Measurements from ENCODE around the gene ARG2. TPM values are rescaled to one million over a fixed set of nuclear protein-coding genes. Genes with fewer than 3 reads are reported as not detected.
"Not testable (repeated sequence)": the region's sequence is repeated elsewhere in the genome, so short reads cannot be mapped to it uniquely, and the experiment has no call there.

Gene ARG2
- total RNA-seq, 1 donor from 2014 or later, result 78.7 TPM

DNA sequence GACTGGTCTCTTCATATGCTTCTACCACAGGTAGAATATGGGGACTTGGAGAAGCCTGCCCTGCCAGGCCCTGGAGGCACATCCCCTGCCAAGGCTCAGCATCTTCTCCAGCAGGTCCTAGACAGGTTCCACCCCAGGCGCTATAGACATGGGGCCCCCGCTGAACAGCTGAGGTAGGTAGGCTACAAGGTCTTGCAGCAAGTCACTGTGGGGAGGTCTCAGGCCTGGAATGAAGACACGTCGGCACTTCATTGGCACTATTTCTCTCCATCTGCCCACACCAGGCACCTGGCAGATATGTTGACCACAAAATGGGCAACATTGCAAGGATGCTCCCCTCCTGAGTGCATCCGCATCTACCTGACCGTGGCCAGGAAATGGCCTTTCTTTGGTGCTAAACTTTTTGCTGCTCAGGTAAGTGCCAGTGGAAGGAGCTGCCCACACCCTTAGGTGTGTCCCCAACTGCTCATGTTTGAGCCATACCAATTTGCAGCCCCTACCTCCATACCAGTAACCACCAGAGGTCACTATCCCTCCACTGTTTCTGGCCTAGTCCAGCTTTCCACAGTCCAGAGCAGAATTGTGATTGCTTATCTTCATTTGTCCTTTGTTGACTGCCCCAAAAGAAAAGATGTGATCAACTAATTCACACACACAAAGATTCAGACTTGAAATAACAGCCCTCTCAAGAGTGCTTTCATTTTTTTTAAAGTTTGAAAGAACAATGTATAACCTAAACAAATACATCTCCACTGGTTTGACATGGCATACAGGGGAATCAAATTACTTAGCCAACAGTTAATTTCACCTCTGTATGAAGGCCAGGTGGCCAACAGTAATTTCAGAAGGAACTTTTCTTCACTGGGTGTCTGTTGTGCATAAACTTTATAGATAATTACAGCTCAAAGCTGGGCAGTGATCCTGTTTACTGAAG lies 35.7 kb upstream of the ARG2 start:
- Mint-ChIP-seq H3K4me1 (ENCODE audit: low read depth, unreplicated experiment) (peaks cover 1% of the 10 kb centered on the region), H3K27ac (ENCODE audit: unreplicated experiment) (no peak overlapping the region), H3K4me3 (ENCODE audit: unreplicated experiment) (no peak overlapping the region), H3K36me3 (ENCODE audit: unreplicated experiment) (no peaks in the 10 kb centered on the region), H3K9me3 (ENCODE audit: unreplicated experiment) (peaks cover 2% of the 10 kb centered on the region), H3K27me3 (ENCODE audit: unreplicated experiment) (no peaks in the 10 kb centered on the region)
- DNase-seq, result peak; percentile 47
- TF ChIP-seq, protein P1, sequence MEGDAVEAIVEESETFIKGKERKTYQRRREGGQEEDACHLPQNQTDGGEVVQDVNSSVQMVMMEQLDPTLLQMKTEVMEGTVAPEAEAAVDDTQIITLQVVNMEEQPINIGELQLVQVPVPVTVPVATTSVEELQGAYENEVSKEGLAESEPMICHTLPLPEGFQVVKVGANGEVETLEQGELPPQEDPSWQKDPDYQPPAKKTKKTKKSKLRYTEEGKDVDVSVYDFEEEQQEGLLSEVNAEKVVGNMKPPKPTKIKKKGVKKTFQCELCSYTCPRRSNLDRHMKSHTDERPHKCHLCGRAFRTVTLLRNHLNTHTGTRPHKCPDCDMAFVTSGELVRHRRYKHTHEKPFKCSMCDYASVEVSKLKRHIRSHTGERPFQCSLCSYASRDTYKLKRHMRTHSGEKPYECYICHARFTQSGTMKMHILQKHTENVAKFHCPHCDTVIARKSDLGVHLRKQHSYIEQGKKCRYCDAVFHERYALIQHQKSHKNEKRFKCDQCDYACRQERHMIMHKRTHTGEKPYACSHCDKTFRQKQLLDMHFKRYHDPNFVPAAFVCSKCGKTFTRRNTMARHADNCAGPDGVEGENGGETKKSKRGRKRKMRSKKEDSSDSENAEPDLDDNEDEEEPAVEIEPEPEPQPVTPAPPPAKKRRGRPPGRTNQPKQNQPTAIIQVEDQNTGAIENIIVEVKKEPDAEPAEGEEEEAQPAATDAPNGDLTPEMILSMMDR (IDR thresholded peaks at IDR 0.05; ENCODE audit: partially characterized antibody, unreplicated experiment), result peak; percentile 67

DNA sequence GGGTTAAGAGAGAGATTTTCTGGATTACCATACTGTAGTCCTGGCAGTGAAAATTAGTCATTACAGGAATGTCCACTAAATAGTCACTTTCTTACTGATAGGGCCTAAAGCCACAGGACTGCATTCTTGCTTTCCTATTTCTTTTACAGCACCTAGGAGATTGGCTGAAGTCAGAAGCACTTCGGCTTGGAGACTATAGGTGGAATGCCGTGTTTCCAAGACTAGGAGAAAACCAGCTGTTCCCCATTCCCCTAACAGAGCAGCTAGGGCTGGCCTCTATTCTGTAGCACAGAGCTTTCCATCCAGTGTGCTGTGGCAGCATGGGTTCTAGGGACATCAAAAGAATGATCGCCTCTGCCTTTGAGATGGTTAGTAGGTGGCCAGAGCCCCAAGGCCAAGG lies 34.7 kb upstream of the ARG2 start:
- Mint-ChIP-seq H3K4me1 (ENCODE audit: low read depth, unreplicated experiment) (peaks cover 1% of the 10 kb centered on the region), H3K36me3 (ENCODE audit: unreplicated experiment) (no peaks in the 10 kb centered on the region), H3K4me3 (ENCODE audit: unreplicated experiment) (no peak overlapping the region), H3K9me3 (ENCODE audit: unreplicated experiment) (no peaks in the 10 kb centered on the region), H3K27ac (ENCODE audit: unreplicated experiment) (no peak overlapping the region), H3K27me3 (ENCODE audit: unreplicated experiment) (no peaks in the 10 kb centered on the region)
- TF ChIP-seq, protein P1 (IDR thresholded peaks at IDR 0.05; ENCODE audit: partially characterized antibody, unreplicated experiment), result no peak
- DNase-seq, result no peak

GRCh38 chr14:67586369-67586768 lies 33.4 kb upstream of the ARG2 start:
- Mint-ChIP-seq H3K4me3 (ENCODE audit: unreplicated experiment) (no peak overlapping the region), H3K9me3 (ENCODE audit: unreplicated experiment) (no peaks in the 10 kb centered on the region), H3K27ac (ENCODE audit: unreplicated experiment) (no peak overlapping the region), H3K36me3 (ENCODE audit: unreplicated experiment) (no peaks in the 10 kb centered on the region), H3K27me3 (ENCODE audit: unreplicated experiment) (no peaks in the 10 kb centered on the region), H3K4me1 (ENCODE audit: low read depth, unreplicated experiment) (no peaks in the 10 kb centered on the region)
- TF ChIP-seq, protein P1 (IDR thresholded peaks at IDR 0.05; ENCODE audit: partially characterized antibody, unreplicated experiment), result no peak
- no peak for DNase-seq

- no peaks in the 10 kb centered on the region for H3K36me3 Mint-ChIP-seq (ENCODE audit: unreplicated experiment)
- H3K27me3 Mint-ChIP-seq (ENCODE audit: unreplicated experiment), result no peaks in the 10 kb centered on the region
Observed at GRCh38 chr14:67589204-67589770, 30.4 kb upstream of the ARG2 start.

DNA sequence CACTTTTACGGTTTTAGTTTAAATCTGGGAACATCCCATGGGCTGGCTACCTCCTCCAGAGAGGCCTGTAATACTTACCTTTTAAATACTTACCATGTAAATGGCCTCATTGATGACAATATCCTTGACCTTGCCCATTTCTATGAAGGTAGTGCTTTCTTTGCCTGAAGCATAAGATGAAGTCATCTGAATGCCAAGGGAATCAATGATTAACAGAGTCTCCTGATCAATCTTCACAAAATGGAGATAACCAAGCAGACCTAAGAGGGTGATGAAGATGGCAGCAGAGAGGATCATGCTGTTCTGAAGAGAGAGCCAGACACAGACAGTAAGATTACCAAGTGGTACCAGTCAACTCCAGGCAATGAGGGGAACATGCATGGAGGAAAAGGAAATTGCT lies 26.1 kb upstream of the ARG2 start:
- H3K4me1 Mint-ChIP-seq (ENCODE audit: low read depth, unreplicated experiment); H3K4me3 Mint-ChIP-seq (ENCODE audit: unreplicated experiment); H3K27me3 Mint-ChIP-seq (ENCODE audit: unreplicated experiment); H3K27ac Mint-ChIP-seq (ENCODE audit: unreplicated experiment); DNase-seq; H3K9me3 Mint-ChIP-seq (ENCODE audit: unreplicated experiment); H3K36me3 Mint-ChIP-seq (ENCODE audit: unreplicated experiment): not testable (repeated sequence)

More at GRCh38 chr14:67589204-67589770, 30.4 kb upstream of the ARG2 start:
- no peaks in the 10 kb centered on the region for H3K9me3 Mint-ChIP-seq (ENCODE audit: unreplicated experiment)
- TF ChIP-seq, protein P1 (IDR thresholded peaks at IDR 0.05; ENCODE audit: partially characterized antibody, unreplicated experiment), result no peak
- H3K27ac Mint-ChIP-seq (ENCODE audit: unreplicated experiment), result no peak overlapping the region
- H3K4me1 Mint-ChIP-seq (ENCODE audit: low read depth, unreplicated experiment), result no peaks in the 10 kb centered on the region
- no peak for DNase-seq
- no peak overlapping the region for H3K4me3 Mint-ChIP-seq (ENCODE audit: unreplicated experiment)
